HuH-7 (cell line): ENCODE data around the gene PSMB3.

Experiments used
- DNase-seq: peaks from one replicate; pipeline ENCODE4 v3.0.0; 2011; ENCODE audit warnings: low spot score

The PSMB3 gene

GRCh38 chr17:38796451-38797157, 44.1 kb downstream of the PSMB3 start:
- DNase-seq: no peak

- no peak for DNase-seq
Measured at GRCh38 chr17:38797158-38797490, 44.6 kb downstream of the PSMB3 start.

GRCh38 chr17:38797828-38798227, 45.3 kb downstream of the PSMB3 start:
- no peak for DNase-seq

GRCh38 chr17:38798614-38799500, 46.3 kb downstream of the PSMB3 start:
- DNase-seq: peak; percentile 31

- DNase-seq: peak; percentile 94
Measured at GRCh38 chr17:38799501-38800236, 47.1 kb downstream of the PSMB3 start, which contains the start of gene PIP4K2B. Gene PIP4K2B, minus strand, starts transcription at chr17:38799556. Its CDS starts 132 bp downstream, at chr17:38799424.

- DNase-seq: no peak
Measured at GRCh38 chr17:38800237-38800760, 47.8 kb downstream of the PSMB3 start.

GRCh38 chr17:38809828-38810227, 57.3 kb downstream of the PSMB3 start:
- no peak for DNase-seq
